ENCODE results near the gene TENM4.

Gene TENM4

DNA sequence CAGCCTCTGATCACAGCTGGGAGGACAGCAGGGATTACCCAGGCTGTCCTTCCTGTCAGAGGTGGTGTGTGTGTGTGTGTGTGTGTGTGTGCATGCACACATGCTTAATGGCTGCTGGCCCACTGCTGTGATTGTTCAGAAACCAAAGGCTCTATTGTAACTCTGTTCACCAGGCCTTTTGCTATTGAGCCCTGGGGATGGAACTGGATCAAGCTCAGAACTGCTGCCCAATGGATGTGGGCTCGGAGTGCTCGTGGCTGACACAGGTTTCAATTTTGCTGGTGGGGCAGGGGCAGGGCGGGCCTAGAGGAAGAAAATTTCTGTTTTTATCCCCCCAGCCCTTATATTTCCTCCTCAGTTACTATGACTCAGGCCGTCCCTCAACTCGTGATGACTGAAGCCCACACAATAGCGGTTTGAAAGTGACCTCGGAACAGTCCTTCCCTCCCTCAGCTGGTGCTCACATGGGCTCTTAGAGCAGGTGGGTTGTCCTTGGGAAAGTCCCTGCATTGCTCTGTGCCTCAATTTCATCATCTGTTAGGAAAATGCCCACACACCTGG, 359.3 kb downstream of the TENM4 start:
- Histone ChIP-seq H3K9ac (ENCODE audit: low read depth in 1 of 2, low read length in 2 of 2) (no peak overlapping the region), H3K9me3 (ENCODE audit: control insufficient read depth in 2 of 2, low read length in 2 of 2) (no peaks in the 10 kb centered on the region), H3K27ac (ENCODE audit: low read depth in 2 of 2, low read length in 2 of 2) (no peak overlapping the region), H3K36me3 (ENCODE audit: control insufficient read depth in 2 of 2, insufficient read depth in 2 of 2, low read length in 2 of 2) (no peaks in the 10 kb centered on the region), H3K4me1 (ENCODE audit: control insufficient read depth in 2 of 2, insufficient read depth in 2 of 2, low read length in 2 of 2) (no peaks in the 10 kb centered on the region), H3K4me3 (ENCODE audit: low read length in 2 of 2) (no peak overlapping the region), H3K27me3 (ENCODE audit: control insufficient read depth in 2 of 2, insufficient read depth in 2 of 2, low read length in 2 of 2) (no peaks in the 10 kb centered on the region)

GRCh38 chr11:79080551-79080950, 360.3 kb downstream of the TENM4 start:
- no peak overlapping the region for H3K4me3 ChIP-seq (ENCODE audit: low read length in 2 of 2)
- H3K27ac ChIP-seq (ENCODE audit: low read depth in 2 of 2, low read length in 2 of 2) = no peak overlapping the region
- no peaks in the 10 kb centered on the region for H3K9me3 ChIP-seq (ENCODE audit: control insufficient read depth in 2 of 2, low read length in 2 of 2)
- H3K36me3 ChIP-seq (ENCODE audit: control insufficient read depth in 2 of 2, insufficient read depth in 2 of 2, low read length in 2 of 2) = no peaks in the 10 kb centered on the region
- H3K27me3 ChIP-seq (ENCODE audit: control insufficient read depth in 2 of 2, insufficient read depth in 2 of 2, low read length in 2 of 2) = no peaks in the 10 kb centered on the region
- no peak overlapping the region for H3K9ac ChIP-seq (ENCODE audit: low read depth in 1 of 2, low read length in 2 of 2)
- no peaks in the 10 kb centered on the region for H3K4me1 ChIP-seq (ENCODE audit: control insufficient read depth in 2 of 2, insufficient read depth in 2 of 2, low read length in 2 of 2)

GRCh38 chr11:79078999-79079398, 361.8 kb downstream of the TENM4 start:
- Histone ChIP-seq H3K9ac (ENCODE audit: low read depth in 1 of 2, low read length in 2 of 2) (no peak overlapping the region), H3K4me1 (ENCODE audit: control insufficient read depth in 2 of 2, insufficient read depth in 2 of 2, low read length in 2 of 2) (no peaks in the 10 kb centered on the region), H3K27me3 (ENCODE audit: control insufficient read depth in 2 of 2, insufficient read depth in 2 of 2, low read length in 2 of 2) (no peaks in the 10 kb centered on the region), H3K36me3 (ENCODE audit: control insufficient read depth in 2 of 2, insufficient read depth in 2 of 2, low read length in 2 of 2) (no peaks in the 10 kb centered on the region), H3K4me3 (ENCODE audit: low read length in 2 of 2) (no peak overlapping the region), H3K9me3 (ENCODE audit: control insufficient read depth in 2 of 2, low read length in 2 of 2) (no peaks in the 10 kb centered on the region), H3K27ac (ENCODE audit: low read depth in 2 of 2, low read length in 2 of 2) (no peak overlapping the region)

- Histone ChIP-seq H3K27me3 (ENCODE audit: control insufficient read depth in 2 of 2, insufficient read depth in 2 of 2, low read length in 2 of 2) (no peaks in the 10 kb centered on the region), H3K27ac (ENCODE audit: low read depth in 2 of 2, low read length in 2 of 2) (no peak overlapping the region), H3K4me3 (ENCODE audit: low read length in 2 of 2) (no peak overlapping the region), H3K36me3 (ENCODE audit: control insufficient read depth in 2 of 2, insufficient read depth in 2 of 2, low read length in 2 of 2) (no peaks in the 10 kb centered on the region), H3K4me1 (ENCODE audit: control insufficient read depth in 2 of 2, insufficient read depth in 2 of 2, low read length in 2 of 2) (no peaks in the 10 kb centered on the region), H3K9me3 (ENCODE audit: control insufficient read depth in 2 of 2, low read length in 2 of 2) (no peaks in the 10 kb centered on the region), H3K9ac (ENCODE audit: low read depth in 1 of 2, low read length in 2 of 2) (no peak overlapping the region)
Observed at GRCh38 chr11:79078456-79078855, 362.4 kb downstream of the TENM4 start.

DNA sequence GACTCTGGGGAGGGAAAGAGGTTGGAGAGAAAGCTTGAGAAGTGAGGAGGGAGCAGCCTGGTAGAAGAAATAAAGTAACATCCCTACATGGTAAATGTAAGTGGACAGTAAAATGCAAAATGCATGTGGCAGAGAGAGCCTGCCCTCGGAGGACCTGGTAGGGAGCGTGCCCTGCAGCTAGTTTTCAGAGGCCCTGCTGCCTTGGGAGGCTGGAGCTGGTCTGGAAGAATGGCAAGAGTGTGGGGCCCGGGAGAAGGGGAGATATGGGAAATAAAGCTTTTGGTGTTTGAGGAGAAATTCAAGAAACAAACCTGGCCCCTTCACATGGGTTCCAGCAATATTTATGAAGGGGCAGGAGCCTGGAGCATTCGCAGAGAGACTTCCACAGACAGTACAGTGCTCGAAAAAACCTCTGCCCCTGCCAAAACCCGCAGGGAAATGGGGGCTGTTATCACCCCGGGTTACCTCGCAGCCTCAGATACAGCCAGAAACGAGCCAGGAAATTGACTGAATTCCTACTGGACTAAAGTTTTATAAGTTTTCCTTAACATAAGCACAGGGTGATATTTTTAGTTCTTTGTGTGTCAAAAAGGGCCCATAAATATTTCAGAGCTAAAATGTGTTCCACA, 363.0 kb downstream of the TENM4 start:
- Histone ChIP-seq H3K4me3 (ENCODE audit: low read length in 2 of 2) (no peak overlapping the region), H3K27me3 (ENCODE audit: control insufficient read depth in 2 of 2, insufficient read depth in 2 of 2, low read length in 2 of 2) (no peaks in the 10 kb centered on the region), H3K27ac (ENCODE audit: low read depth in 2 of 2, low read length in 2 of 2) (no peak overlapping the region), H3K9me3 (ENCODE audit: control insufficient read depth in 2 of 2, low read length in 2 of 2) (no peaks in the 10 kb centered on the region), H3K36me3 (ENCODE audit: control insufficient read depth in 2 of 2, insufficient read depth in 2 of 2, low read length in 2 of 2) (no peaks in the 10 kb centered on the region), H3K9ac (ENCODE audit: low read depth in 1 of 2, low read length in 2 of 2) (no peak overlapping the region), H3K4me1 (ENCODE audit: control insufficient read depth in 2 of 2, insufficient read depth in 2 of 2, low read length in 2 of 2) (no peaks in the 10 kb centered on the region)

GRCh38 chr11:79076526-79077115, 364.2 kb downstream of the TENM4 start:
- H3K27ac ChIP-seq (ENCODE audit: low read depth in 2 of 2, low read length in 2 of 2) = no peak overlapping the region

DNA sequence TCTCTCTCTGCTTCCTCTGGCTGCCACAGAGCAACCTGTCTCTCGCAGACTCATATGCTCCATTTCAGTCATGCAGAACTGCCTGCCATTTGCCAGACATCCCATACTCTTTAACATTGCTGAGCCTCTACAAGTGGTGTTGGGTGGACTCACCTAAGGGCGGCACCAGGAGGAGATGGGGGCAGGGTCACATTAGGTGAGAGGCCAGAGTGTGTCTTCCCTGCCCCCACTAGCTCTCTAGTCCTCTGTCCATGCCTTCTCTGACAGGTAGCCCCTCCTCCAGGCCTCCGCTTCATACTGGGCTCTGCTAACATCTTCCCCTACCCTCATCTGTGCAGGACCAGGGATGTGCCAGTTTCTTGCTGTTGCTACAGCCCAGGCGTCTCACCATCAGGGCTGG, 366.3 kb downstream of the TENM4 start:
- Histone ChIP-seq H3K4me1 (ENCODE audit: control insufficient read depth in 2 of 2, insufficient read depth in 2 of 2, low read length in 2 of 2) (no peaks in the 10 kb centered on the region), H3K4me3 (ENCODE audit: low read length in 2 of 2) (no peak overlapping the region), H3K27me3 (ENCODE audit: control insufficient read depth in 2 of 2, insufficient read depth in 2 of 2, low read length in 2 of 2) (no peaks in the 10 kb centered on the region), H3K36me3 (ENCODE audit: control insufficient read depth in 2 of 2, insufficient read depth in 2 of 2, low read length in 2 of 2) (no peaks in the 10 kb centered on the region), H3K27ac (ENCODE audit: low read depth in 2 of 2, low read length in 2 of 2) (no peak overlapping the region), H3K9ac (ENCODE audit: low read depth in 1 of 2, low read length in 2 of 2) (no peak overlapping the region), H3K9me3 (ENCODE audit: control insufficient read depth in 2 of 2, low read length in 2 of 2) (no peaks in the 10 kb centered on the region)

More at GRCh38 chr11:79076526-79077115, 364.2 kb downstream of the TENM4 start:
- Histone ChIP-seq H3K4me3 (ENCODE audit: low read length in 2 of 2) (no peak overlapping the region), H3K36me3 (ENCODE audit: control insufficient read depth in 2 of 2, insufficient read depth in 2 of 2, low read length in 2 of 2) (no peaks in the 10 kb centered on the region), H3K4me1 (ENCODE audit: control insufficient read depth in 2 of 2, insufficient read depth in 2 of 2, low read length in 2 of 2) (no peaks in the 10 kb centered on the region), H3K27me3 (ENCODE audit: control insufficient read depth in 2 of 2, insufficient read depth in 2 of 2, low read length in 2 of 2) (no peaks in the 10 kb centered on the region), H3K9ac (ENCODE audit: low read depth in 1 of 2, low read length in 2 of 2) (no peak overlapping the region), H3K9me3 (ENCODE audit: control insufficient read depth in 2 of 2, low read length in 2 of 2) (no peaks in the 10 kb centered on the region)

GRCh38 chr11:79071190-79071589, 369.6 kb downstream of the TENM4 start:
- H3K9ac ChIP-seq (ENCODE audit: low read depth in 1 of 2, low read length in 2 of 2) = no peak overlapping the region

DNA sequence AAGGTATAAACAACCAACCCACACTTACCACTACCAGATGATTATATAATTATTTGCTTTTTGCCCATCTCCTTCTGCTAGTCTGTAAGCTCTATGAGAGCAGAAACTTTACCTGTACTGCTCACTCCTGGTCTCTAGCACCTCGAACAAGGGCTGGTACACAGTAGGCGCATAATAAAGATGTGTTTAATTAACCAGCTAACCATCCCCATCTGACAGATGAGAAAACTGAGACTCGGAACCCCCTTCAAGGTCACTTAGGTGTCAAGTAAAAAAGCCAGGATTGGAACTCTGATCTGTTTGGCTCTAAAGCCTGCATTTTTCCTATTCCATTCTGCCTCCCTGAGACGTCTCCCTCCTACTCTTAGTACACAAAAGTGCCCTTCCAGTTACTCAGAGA, 370.3 kb downstream of the TENM4 start:
- Histone ChIP-seq H3K4me3 (ENCODE audit: low read length in 2 of 2) (no peak overlapping the region), H3K9ac (ENCODE audit: low read depth in 1 of 2, low read length in 2 of 2) (no peak overlapping the region), H3K9me3 (ENCODE audit: control insufficient read depth in 2 of 2, low read length in 2 of 2) (no peaks in the 10 kb centered on the region), H3K4me1 (ENCODE audit: control insufficient read depth in 2 of 2, insufficient read depth in 2 of 2, low read length in 2 of 2) (no peaks in the 10 kb centered on the region), H3K27me3 (ENCODE audit: control insufficient read depth in 2 of 2, insufficient read depth in 2 of 2, low read length in 2 of 2) (no peaks in the 10 kb centered on the region), H3K27ac (ENCODE audit: low read depth in 2 of 2, low read length in 2 of 2) (no peak overlapping the region), H3K36me3 (ENCODE audit: control insufficient read depth in 2 of 2, insufficient read depth in 2 of 2, low read length in 2 of 2) (no peaks in the 10 kb centered on the region)

More at GRCh38 chr11:79071190-79071589, 369.6 kb downstream of the TENM4 start:
- Histone ChIP-seq H3K9me3 (ENCODE audit: control insufficient read depth in 2 of 2, low read length in 2 of 2) (no peaks in the 10 kb centered on the region), H3K36me3 (ENCODE audit: control insufficient read depth in 2 of 2, insufficient read depth in 2 of 2, low read length in 2 of 2) (no peaks in the 10 kb centered on the region), H3K4me3 (ENCODE audit: low read length in 2 of 2) (no peak overlapping the region), H3K27ac (ENCODE audit: low read depth in 2 of 2, low read length in 2 of 2) (no peak overlapping the region), H3K27me3 (ENCODE audit: control insufficient read depth in 2 of 2, insufficient read depth in 2 of 2, low read length in 2 of 2) (no peaks in the 10 kb centered on the region), H3K4me1 (ENCODE audit: control insufficient read depth in 2 of 2, insufficient read depth in 2 of 2, low read length in 2 of 2) (no peaks in the 10 kb centered on the region)

DNA sequence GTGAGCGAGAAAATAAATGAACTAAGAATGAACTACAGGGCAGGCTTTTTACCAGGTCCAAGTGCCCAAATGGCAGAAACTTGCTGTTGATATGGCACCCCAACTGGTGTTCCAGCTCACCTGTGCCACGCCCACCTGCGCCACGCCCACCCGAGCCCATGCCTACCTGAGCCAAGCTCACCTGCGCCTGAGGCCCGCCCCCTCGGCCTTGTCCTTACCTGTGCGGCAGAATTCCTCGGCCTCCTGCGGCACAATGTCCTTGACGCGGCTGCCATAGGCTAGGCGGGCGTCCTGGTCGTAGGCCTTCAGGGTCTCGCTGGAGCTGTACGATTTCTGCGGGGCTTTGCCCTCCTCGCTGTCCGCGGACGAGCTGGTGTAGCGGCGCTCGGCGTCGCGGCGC, 371.3 kb downstream of the TENM4 start:
- no peaks in the 10 kb centered on the region for H3K4me1 ChIP-seq (ENCODE audit: control insufficient read depth in 2 of 2, insufficient read depth in 2 of 2, low read length in 2 of 2)
- H3K9ac ChIP-seq (ENCODE audit: low read depth in 1 of 2, low read length in 2 of 2) = no peak overlapping the region
- no peaks in the 10 kb centered on the region for H3K27me3 ChIP-seq (ENCODE audit: control insufficient read depth in 2 of 2, insufficient read depth in 2 of 2, low read length in 2 of 2)
- no peak overlapping the region for H3K4me3 ChIP-seq (ENCODE audit: low read length in 2 of 2)
- no peak overlapping the region for H3K27ac ChIP-seq (ENCODE audit: low read depth in 2 of 2, low read length in 2 of 2)
- H3K9me3 ChIP-seq (ENCODE audit: control insufficient read depth in 2 of 2, low read length in 2 of 2) = no peaks in the 10 kb centered on the region
- no peaks in the 10 kb centered on the region for H3K36me3 ChIP-seq (ENCODE audit: control insufficient read depth in 2 of 2, insufficient read depth in 2 of 2, low read length in 2 of 2)

All from mucosa of rectum (tissue), 2 donors.